HepG2 (cell line): ENCODE data around the gene MYO15A. TPM values are rescaled to one million over a fixed set of nuclear protein-coding genes. Genes with fewer than 3 reads are reported as not detected.
A peak's percentile ranks its signal among the peaks of the same experiment; 100 is the strongest.

Experiments used
- ARNT2 ChIP-seq: sonication (generic); formaldehyde crosslinking; IDR thresholded peaks from 2 replicates; pipeline ENCODE4 v1.8.0; 2022; ENCODE audit warnings: mild to moderate bottlenecking, low read depth, missing genetic modification reagents, moderate library complexity
- BRD4 ChIP-seq: sonication (generic); formaldehyde crosslinking; IDR thresholded peaks from 2 replicates; pipeline ENCODE4 v1.4.0; 2020; ENCODE audit warnings: missing genetic modification reagents
- BRF2 ChIP-seq: sonication (generic); formaldehyde crosslinking; IDR thresholded peaks from 2 replicates; pipeline ENCODE4 v1.8.1; 2022; ENCODE audit warnings: mild to moderate bottlenecking, missing genetic modification reagents
- ERF ChIP-seq: IDR thresholded peaks from 2 replicates; pipeline ENCODE4 v1.6.1; 2018; ENCODE audit warnings: missing biosample characterization, missing genetic modification reagents
- FOXJ3 ChIP-seq: sonication (generic); formaldehyde crosslinking; IDR thresholded peaks from 2 replicates; pipeline ENCODE4 v1.4.0; 2020; ENCODE audit warnings: missing genetic modification reagents, mild to moderate bottlenecking, borderline replicate concordance
- GATAD2A ChIP-seq: IDR thresholded peaks from 2 replicates; pipeline ENCODE4 v1.6.1; 2016
- IKZF4 ChIP-seq: sonication (generic); formaldehyde crosslinking; IDR thresholded peaks from 2 replicates; pipeline ENCODE4 v1.5.1; 2020; ENCODE audit warnings: borderline replicate concordance, mild to moderate bottlenecking, low read depth, missing genetic modification reagents; ENCODE audit errors: not compliant biosample characterization
- IRF9 ChIP-seq: sonication (generic); formaldehyde crosslinking; IDR thresholded peaks from 2 replicates; pipeline ENCODE4 v1.8.0; 2022; ENCODE audit warnings: missing genetic modification reagents, mild to moderate bottlenecking, borderline replicate concordance
- MAZ ChIP-seq, 2 experiments: sonication (generic) in 1 of 2; formaldehyde crosslinking in 1 of 2; IDR thresholded peaks; 2 replicates each; pipeline versions ENCODE4 v1.5.0 to v1.6.1; 2012 to 2020; ENCODE audit warnings: low read depth in 2 of 2, mild to moderate bottlenecking in 2 of 2, borderline replicate concordance in 1 of 2, improper control_type of control experiment in 1 of 2, low read length in 1 of 2, missing genetic modification reagents in 1 of 2, moderate library complexity in 1 of 2
- MXD4 ChIP-seq: IDR thresholded peaks from 2 replicates; pipeline ENCODE4 v1.6.1; 2016; ENCODE audit warnings: mild to moderate bottlenecking, missing biosample characterization, missing genetic modification reagents
- MYNN ChIP-seq: sonication (generic); formaldehyde crosslinking; IDR thresholded peaks from 2 replicates; pipeline ENCODE4 v1.4.0; 2020; ENCODE audit warnings: mild to moderate bottlenecking, low read depth, missing genetic modification reagents
- PATZ1 ChIP-seq: sonication (generic); formaldehyde crosslinking; IDR thresholded peaks from 2 replicates; pipeline ENCODE4 v1.4.0; 2020; ENCODE audit warnings: missing genetic modification reagents
- PREB ChIP-seq: sonication (generic); formaldehyde crosslinking; IDR thresholded peaks from 2 replicates; pipeline ENCODE4 v1.4.0; 2020; ENCODE audit warnings: missing genetic modification reagents
- RBM39 ChIP-seq: fragments of 200-400 bp; formaldehyde crosslinking; IDR thresholded peaks from one replicate; pipeline ENCODE4 v1.6.1; 2018; ENCODE audit warnings: antibody characterized with exemption, mild to moderate bottlenecking, low read depth, low read length; ENCODE audit not compliant: poor library complexity, severe bottlenecking
- SALL1 ChIP-seq: sonication (generic); formaldehyde crosslinking; IDR thresholded peaks from 2 replicates; pipeline ENCODE4 v1.8.0; 2022; ENCODE audit warnings: mild to moderate bottlenecking, missing genetic modification reagents
- SKI ChIP-seq: fragments of 450-650 bp; IDR thresholded peaks from one replicate; pipeline ENCODE4 v1.6.1; 2018; ENCODE audit warnings: mild to moderate bottlenecking; ENCODE audit not compliant: partially characterized antibody
- SRY ChIP-seq: sonication (generic); formaldehyde crosslinking; IDR thresholded peaks from 2 replicates; pipeline ENCODE4 v1.8.0; 2022; ENCODE audit warnings: mild to moderate bottlenecking, missing genetic modification reagents
- TRIM24 ChIP-seq: sonication (generic); formaldehyde crosslinking; IDR thresholded peaks from 2 replicates; pipeline ENCODE4 v1.8.0; 2022; ENCODE audit warnings: mild to moderate bottlenecking, missing genetic modification reagents
- ZFP37 ChIP-seq: sonication (generic); formaldehyde crosslinking; IDR thresholded peaks from 2 replicates; pipeline ENCODE4 v1.4.0; 2020; ENCODE audit warnings: missing genetic modification reagents, borderline replicate concordance
- ZNF225 ChIP-seq: sonication (generic); formaldehyde crosslinking; IDR thresholded peaks from 2 replicates; pipeline ENCODE4 v1.4.0; 2020; ENCODE audit warnings: mild to moderate bottlenecking, missing genetic modification reagents
- ZNF891 ChIP-seq: sonication (generic); formaldehyde crosslinking; IDR thresholded peaks from 2 replicates; pipeline ENCODE4 v1.5.0; 2020; ENCODE audit warnings: mild to moderate bottlenecking, missing genetic modification reagents
- polyA plus RNA-seq, 8 experiments: library from polyadenylated mRNA; depleted of rRNA in 3 of 8; stranded (reverse) in 7 of 8; unstranded in 1 of 8; fragments of >200 nt; fragmentation: Illumina TruSeq in 4 of 8; extraction: Trizol in 4 of 8; gene quantifications; 2 replicates each; pipeline versions ENCODE4 v1.2.1 to v1.2.3, GENCODE V29; 2011 to 2016; ENCODE audit warnings: low read depth in 4 of 8, missing spikeins in 1 of 8, mixed read lengths in 1 of 8; ENCODE audit not compliant: insufficient read depth in 1 of 8
- total RNA-seq, 5 experiments: library from RNA; depleted of rRNA; stranded (reverse); fragments of >200 nt; fragmentation: Illumina TruSeq; extraction: Trizol; gene quantifications; 2 replicates each; pipeline ENCODE4 v1.2.3, GENCODE V29; 2016; ENCODE audit warnings: low read depth in 1 of 5

MYO15A gene
- total and polyA plus RNA-seq, 2 of the 13 experiments (the other 11 are each of a cell fraction or from before 2014, with no cell fraction given), result 0.07 to 0.20 TPM

GRCh38 chr17:18138065-18138749, 29.7 kb downstream of the MYO15A start (continued):
- TF ChIP-seq SRY (no peak), MAZ (IDR thresholded peaks at IDR 0.05; ENCODE audit: borderline replicate concordance, low read depth, low read length) (no peak), MAZ (CRISPR knock-in tag; IDR thresholded peaks at IDR 0.05; ENCODE audit: low read depth) (peak; percentile 64; the same call in 1 of the 2 replicates), ERF (CRISPR knock-in tag) (0 out of 2 replicates have a peak, but pooled peaks have one; percentile 15), GATAD2A (CRISPR knock-in tag) (peak; percentile 94), ZFP37 (CRISPR knock-in tag) (no peak), TRIM24 (CRISPR knock-in tag) (no peak), ZNF891 (CRISPR knock-in tag) (no peak), BRD4 (CRISPR knock-in tag) (no peak), BRF2 (CRISPR knock-in tag) (no peak), PATZ1 (CRISPR knock-in tag) (peak; percentile 49; the same call in 1 of the 2 replicates), SKI (peak; percentile 54), MXD4 (no peak), IRF9 (CRISPR knock-in tag) (0 out of 2 replicates have a peak, but pooled peaks have one; percentile 16), FOXJ3 (CRISPR knock-in tag) (no peak), ZNF225 (CRISPR knock-in tag) (no peak), PREB (CRISPR knock-in tag) (no peak), IKZF4 (CRISPR knock-in tag) (no peak), ARNT2 (no peak), MYNN (CRISPR knock-in tag) (no peak), RBM39 (no peak), SALL1 (peak; percentile 66)
